Choroid plexus epithelial cell (primary cell): ENCODE measurements around the gene PTPRE.

Source experiments
- DNase-seq: peaks from one replicate; pipeline ENCODE4 v3.0.0-alpha.2; 2010; ENCODE audit warnings: low read depth
- H3K4me3 ChIP-seq: 2 replicates; pipeline ENCODE4 v1.5.1; 2011; ENCODE audit warnings: low read depth, mild to moderate bottlenecking, control low read depth, low read length, moderate library complexity
- CTCF ChIP-seq: conservative IDR thresholded peaks from 2 replicates; pipeline ENCODE4 v1.5.1; 2011; ENCODE audit warnings: low read depth, mild to moderate bottlenecking, control low read depth, inconsistent platforms, low read length, moderate library complexity

The PTPRE gene

GRCh38 chr10:128044961-128045832 lies 138.3 kb downstream of the PTPRE start:
- no peak for TF ChIP-seq CTCF
- no peak overlapping the region for H3K4me3 ChIP-seq
- no peak for DNase-seq

GRCh38 chr10:128045833-128046120 lies 138.9 kb downstream of the PTPRE start:
- no peak for DNase-seq
- H3K4me3 ChIP-seq, result no peak overlapping the region
- TF ChIP-seq CTCF, result no peak

GRCh38 chr10:128046156-128046952 lies 139.5 kb downstream of the PTPRE start:
- no peak for DNase-seq
- no peak for TF ChIP-seq CTCF
- H3K4me3 ChIP-seq, result no peak overlapping the region

- TF ChIP-seq CTCF, result no peak
- H3K4me3 ChIP-seq, result no peak overlapping the region
- no peak for DNase-seq
Observed at GRCh38 chr10:128046953-128047290, 140.0 kb downstream of the PTPRE start.

GRCh38 chr10:128047351-128047750 lies 140.4 kb downstream of the PTPRE start:
- no peak overlapping the region for H3K4me3 ChIP-seq
- TF ChIP-seq CTCF, result no peak
- DNase-seq, result peak; percentile 40

- no peak for TF ChIP-seq CTCF
- H3K4me3 ChIP-seq, result no peak overlapping the region
- peak; percentile 81 for DNase-seq
Observed at GRCh38 chr10:128047991-128048818, 141.3 kb downstream of the PTPRE start.
